H1 (cell line): ENCODE measurements around the gene WWC2.

ENCODE experiments used
- ASH2L ChIP-seq: fragments of 200-600, 300-600 bp; sonication (generic); IDR thresholded peaks from one replicate; pipeline ENCODE4 v1.7.1; 2017; ENCODE audit warnings: low read length
- EGR1 ChIP-seq: IDR thresholded peaks from 2 replicates; pipeline ENCODE4 v1.6.1; 2011; ENCODE audit warnings: low read depth, low read length, borderline replicate concordance
- EZH2 ChIP-seq: fragments of 200-600 bp; sonication (generic); IDR thresholded peaks from 2 replicates; pipeline ENCODE4 v1.7.1; 2012; ENCODE audit warnings: low read depth, mild to moderate bottlenecking, moderate library complexity, low read length, inconsistent platforms; ENCODE audit not compliant: severe bottlenecking
- MAFK ChIP-seq: IDR thresholded peaks from 2 replicates; pipeline ENCODE4 v1.6.1; 2012; ENCODE audit warnings: low read depth, mild to moderate bottlenecking, improper control_type of control experiment, low read length
- NRF1 ChIP-seq: IDR thresholded peaks from 2 replicates; pipeline ENCODE4 v1.6.1; 2011; ENCODE audit warnings: mild to moderate bottlenecking, low read depth, low read length, improper control_type of control experiment
- POLR2A ChIP-seq, 2 experiments: IDR thresholded peaks; 1 replicate in 1 of 2; 2 replicates in 1 of 2; pipeline ENCODE4 v1.6.1; 2011; ENCODE audit warnings: low read depth in 2 of 2, low read length in 2 of 2, mild to moderate bottlenecking in 2 of 2; ENCODE audit errors: control extremely low read depth in 1 of 2
- POLR2AphosphoS5 ChIP-seq: IDR thresholded peaks from 2 replicates; pipeline ENCODE4 v1.6.1; 2011; ENCODE audit warnings: low read depth, low read length
- RAD21 ChIP-seq, 2 experiments: IDR thresholded peaks in 1 of 2; conservative IDR thresholded peaks in 1 of 2; 2 replicates each; pipeline ENCODE4 v1.6.1; 2011; ENCODE audit warnings: low read depth in 2 of 2, low read length in 2 of 2, improper control_type of control experiment in 1 of 2, inconsistent platforms in 1 of 2, mild to moderate bottlenecking in 1 of 2, moderate library complexity in 1 of 2
- SP1 ChIP-seq: IDR thresholded peaks from 2 replicates; pipeline ENCODE4 v1.6.1; 2011; ENCODE audit warnings: low read depth, low read length
- SUZ12 ChIP-seq: fragments of 200-600 bp; sonication (generic); IDR thresholded peaks from 2 replicates; pipeline ENCODE4 v1.6.1; 2012; ENCODE audit warnings: mild to moderate bottlenecking, inconsistent platforms, low read length, moderate library complexity, mixed read lengths
- TAF1 ChIP-seq: IDR thresholded peaks from 2 replicates; pipeline ENCODE4 v1.6.1; 2011; ENCODE audit warnings: mild to moderate bottlenecking, low read depth, low read length
- TF ChIP-seq, protein P1 (sequence below), 3 experiments: IDR thresholded peaks; 1 replicate in 2 of 3; 2 replicates in 1 of 3; pipeline versions ENCODE4 v1.5.1 to v1.6.1; 2011; ENCODE audit warnings: low read length in 3 of 3, mild to moderate bottlenecking in 3 of 3, inconsistent platforms in 2 of 3, low read depth in 1 of 3, moderate library complexity in 1 of 3; ENCODE audit not compliant: insufficient read depth in 1 of 3; ENCODE audit errors: control extremely low read depth in 1 of 3
- TF ChIP-seq, protein P2 (sequence below): IDR thresholded peaks from 2 replicates; pipeline ENCODE4 v1.6.1; 2011; ENCODE audit warnings: low read depth, mild to moderate bottlenecking, low read length; ENCODE audit not compliant: insufficient read depth
- TF ChIP-seq, protein P3 (sequence below): IDR thresholded peaks from 2 replicates; pipeline ENCODE4 v1.6.1; 2012; ENCODE audit warnings: inconsistent platforms

DNA sequence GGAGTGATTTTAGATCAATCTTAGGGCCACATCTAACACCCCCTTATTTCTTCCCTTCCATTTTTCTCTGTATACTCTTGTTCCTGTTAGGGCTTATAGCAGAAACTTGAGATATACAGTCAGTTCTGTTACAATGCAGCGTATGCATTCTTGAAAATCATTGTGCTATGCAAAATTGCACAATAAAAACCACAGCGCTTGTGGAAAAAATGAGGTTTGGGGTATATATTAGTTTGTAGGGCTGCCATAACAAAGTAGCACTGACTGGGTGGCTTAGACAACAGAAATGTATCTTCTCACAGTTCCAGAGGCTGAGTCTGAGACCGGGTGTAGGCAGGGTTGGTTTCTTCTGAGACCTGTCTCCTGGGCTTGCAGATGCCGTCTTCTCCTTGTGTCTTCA, 59.0 kb downstream of the WWC2 start:
- TF ChIP-seq MAFK (no peak), POLR2A (IDR thresholded peaks at IDR 0.05; ENCODE audit: control extremely low read depth in 1 of 2, low read depth in 2 of 2, low read length in 2 of 2) (no peak), EGR1 (no peak), RAD21 (IDR thresholded peaks at IDR 0.05 in 1 of 2, conservative IDR thresholded peaks at IDR 0.05 in 1 of 2; ENCODE audit: low read depth in 2 of 2, low read length in 2 of 2) (no peak), EZH2 (no peak), POLR2AphosphoS5 (no peak), NRF1 (no peak), TAF1 (no peak), SUZ12 (no peak), ASH2L (no peak), SP1 (no peak)
- TF ChIP-seq, protein P1, sequence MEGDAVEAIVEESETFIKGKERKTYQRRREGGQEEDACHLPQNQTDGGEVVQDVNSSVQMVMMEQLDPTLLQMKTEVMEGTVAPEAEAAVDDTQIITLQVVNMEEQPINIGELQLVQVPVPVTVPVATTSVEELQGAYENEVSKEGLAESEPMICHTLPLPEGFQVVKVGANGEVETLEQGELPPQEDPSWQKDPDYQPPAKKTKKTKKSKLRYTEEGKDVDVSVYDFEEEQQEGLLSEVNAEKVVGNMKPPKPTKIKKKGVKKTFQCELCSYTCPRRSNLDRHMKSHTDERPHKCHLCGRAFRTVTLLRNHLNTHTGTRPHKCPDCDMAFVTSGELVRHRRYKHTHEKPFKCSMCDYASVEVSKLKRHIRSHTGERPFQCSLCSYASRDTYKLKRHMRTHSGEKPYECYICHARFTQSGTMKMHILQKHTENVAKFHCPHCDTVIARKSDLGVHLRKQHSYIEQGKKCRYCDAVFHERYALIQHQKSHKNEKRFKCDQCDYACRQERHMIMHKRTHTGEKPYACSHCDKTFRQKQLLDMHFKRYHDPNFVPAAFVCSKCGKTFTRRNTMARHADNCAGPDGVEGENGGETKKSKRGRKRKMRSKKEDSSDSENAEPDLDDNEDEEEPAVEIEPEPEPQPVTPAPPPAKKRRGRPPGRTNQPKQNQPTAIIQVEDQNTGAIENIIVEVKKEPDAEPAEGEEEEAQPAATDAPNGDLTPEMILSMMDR (IDR thresholded peaks at IDR 0.05; ENCODE audit: control extremely low read depth in 1 of 3, insufficient read depth in 1 of 3, low read depth in 1 of 3, low read length in 3 of 3) = no peak
- TF ChIP-seq, protein P2, sequence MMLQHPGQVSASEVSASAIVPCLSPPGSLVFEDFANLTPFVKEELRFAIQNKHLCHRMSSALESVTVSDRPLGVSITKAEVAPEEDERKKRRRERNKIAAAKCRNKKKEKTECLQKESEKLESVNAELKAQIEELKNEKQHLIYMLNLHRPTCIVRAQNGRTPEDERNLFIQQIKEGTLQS = no peak
- TF ChIP-seq, protein P3, sequence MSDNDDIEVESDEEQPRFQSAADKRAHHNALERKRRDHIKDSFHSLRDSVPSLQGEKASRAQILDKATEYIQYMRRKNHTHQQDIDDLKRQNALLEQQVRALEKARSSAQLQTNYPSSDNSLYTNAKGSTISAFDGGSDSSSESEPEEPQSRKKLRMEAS = no peak
